IPS-15b (cell line): ENCODE results near the gene GINS2.

ENCODE experiments used
- H3K27me3 ChIP-seq: one replicate; pipeline ENCODE4 v1.6.1; 2013; ENCODE audit warnings: low read length; ENCODE audit not compliant: control insufficient read depth, insufficient read depth
- H3K36me3 ChIP-seq: one replicate; pipeline ENCODE4 v1.6.1; 2013; ENCODE audit warnings: low read length; ENCODE audit not compliant: control insufficient read depth, insufficient read depth
- H3K4me1 ChIP-seq: one replicate; pipeline ENCODE4 v1.6.1; 2013; ENCODE audit warnings: mild to moderate bottlenecking, low read length; ENCODE audit not compliant: control insufficient read depth, insufficient read depth
- H3K4me3 ChIP-seq: one replicate; pipeline ENCODE4 v1.5.1; 2013; ENCODE audit warnings: low read depth, low read length
- H3K9ac ChIP-seq: one replicate; pipeline ENCODE4 v1.6.1; 2013; ENCODE audit warnings: low read depth, mild to moderate bottlenecking, low read length
- H3K9me3 ChIP-seq: one replicate; pipeline ENCODE4 v1.6.1; 2013; ENCODE audit warnings: mild to moderate bottlenecking, low read length; ENCODE audit not compliant: control insufficient read depth, insufficient read depth

GINS2 gene

DNA sequence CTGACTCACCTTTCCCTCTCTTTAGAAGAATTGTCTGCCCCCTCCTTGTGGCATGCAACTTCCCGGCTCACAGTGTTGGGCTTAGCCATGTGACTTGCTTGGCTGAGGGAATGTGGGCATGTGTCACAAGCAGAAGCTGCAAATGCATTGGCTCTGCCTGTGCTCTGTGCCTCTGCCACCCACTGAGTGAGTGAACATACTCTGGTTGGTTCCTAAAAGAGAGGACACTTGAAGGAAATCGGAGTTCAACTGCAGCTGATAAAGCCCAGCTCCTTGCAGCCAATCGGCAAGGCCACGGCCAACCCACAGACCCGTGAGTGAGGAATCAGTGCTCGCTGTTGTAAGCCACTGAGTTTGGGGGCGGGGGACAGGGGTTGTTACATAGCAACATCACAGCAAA is 10.9 kb upstream of the GINS2 start:
- H3K36me3 ChIP-seq: no peaks in the 10 kb centered on the region
- H3K9ac ChIP-seq: no peak overlapping the region
- H3K9me3 ChIP-seq: no peaks in the 10 kb centered on the region
- H3K4me1 ChIP-seq: no peaks in the 10 kb centered on the region
- no peak overlapping the region for H3K4me3 ChIP-seq
- H3K27me3 ChIP-seq: no peaks in the 10 kb centered on the region

DNA sequence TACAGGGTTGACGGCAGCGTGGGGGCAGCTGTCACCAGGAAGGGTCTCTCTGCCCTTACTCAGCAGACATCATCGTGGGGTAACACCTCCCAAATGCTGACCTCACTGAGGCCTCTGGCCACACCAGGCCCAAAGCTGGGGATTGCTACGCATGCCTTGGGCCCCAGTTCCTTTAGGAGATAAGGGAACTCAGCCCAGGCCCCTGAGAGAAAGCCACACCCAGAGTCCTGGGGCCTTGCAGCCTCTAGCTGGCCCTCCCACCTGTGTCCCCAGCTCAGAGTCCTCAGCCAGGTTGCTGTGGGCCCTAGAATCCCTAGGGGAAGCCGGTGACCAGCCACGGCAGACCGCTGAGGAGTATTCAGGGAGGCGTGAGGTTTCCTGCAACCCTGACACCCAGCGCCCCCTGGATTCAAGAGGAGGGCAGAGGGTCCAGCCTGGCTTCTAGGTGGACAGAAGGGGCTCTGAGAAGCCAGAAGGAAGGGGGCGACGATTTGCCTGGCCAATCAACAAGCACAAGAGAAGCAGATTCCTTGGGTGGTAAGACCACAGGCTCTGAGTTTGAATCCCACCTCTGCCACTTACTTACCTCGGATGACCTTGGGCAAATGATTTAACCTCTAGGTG is 10.3 kb upstream of the GINS2 start:
- Histone ChIP-seq H3K4me3 (no peak overlapping the region), H3K36me3 (no peaks in the 10 kb centered on the region), H3K9me3 (no peaks in the 10 kb centered on the region), H3K9ac (no peak overlapping the region), H3K4me1 (no peaks in the 10 kb centered on the region), H3K27me3 (no peaks in the 10 kb centered on the region)

GRCh38 chr16:85698459-85698891 is 9.7 kb upstream of the GINS2 start:
- Histone ChIP-seq H3K4me3 (no peak overlapping the region), H3K9me3 (no peaks in the 10 kb centered on the region), H3K9ac (no peak overlapping the region), H3K36me3 (no peaks in the 10 kb centered on the region), H3K4me1 (no peaks in the 10 kb centered on the region), H3K27me3 (no peaks in the 10 kb centered on the region)

- Histone ChIP-seq H3K9ac (no peak overlapping the region), H3K4me1 (no peaks in the 10 kb centered on the region), H3K4me3 (no peak overlapping the region), H3K36me3 (no peaks in the 10 kb centered on the region), H3K9me3 (no peaks in the 10 kb centered on the region), H3K27me3 (no peaks in the 10 kb centered on the region)
These were observed 8.7 kb upstream of the GINS2 start for GRCh38 chr16:85697431-85697830.

GRCh38 chr16:85696781-85697180 is 8.0 kb upstream of the GINS2 start:
- Histone ChIP-seq H3K27me3 (no peaks in the 10 kb centered on the region), H3K36me3 (no peaks in the 10 kb centered on the region), H3K4me1 (no peaks in the 10 kb centered on the region), H3K9ac (no peak overlapping the region), H3K4me3 (no peak overlapping the region), H3K9me3 (no peaks in the 10 kb centered on the region)

DNA sequence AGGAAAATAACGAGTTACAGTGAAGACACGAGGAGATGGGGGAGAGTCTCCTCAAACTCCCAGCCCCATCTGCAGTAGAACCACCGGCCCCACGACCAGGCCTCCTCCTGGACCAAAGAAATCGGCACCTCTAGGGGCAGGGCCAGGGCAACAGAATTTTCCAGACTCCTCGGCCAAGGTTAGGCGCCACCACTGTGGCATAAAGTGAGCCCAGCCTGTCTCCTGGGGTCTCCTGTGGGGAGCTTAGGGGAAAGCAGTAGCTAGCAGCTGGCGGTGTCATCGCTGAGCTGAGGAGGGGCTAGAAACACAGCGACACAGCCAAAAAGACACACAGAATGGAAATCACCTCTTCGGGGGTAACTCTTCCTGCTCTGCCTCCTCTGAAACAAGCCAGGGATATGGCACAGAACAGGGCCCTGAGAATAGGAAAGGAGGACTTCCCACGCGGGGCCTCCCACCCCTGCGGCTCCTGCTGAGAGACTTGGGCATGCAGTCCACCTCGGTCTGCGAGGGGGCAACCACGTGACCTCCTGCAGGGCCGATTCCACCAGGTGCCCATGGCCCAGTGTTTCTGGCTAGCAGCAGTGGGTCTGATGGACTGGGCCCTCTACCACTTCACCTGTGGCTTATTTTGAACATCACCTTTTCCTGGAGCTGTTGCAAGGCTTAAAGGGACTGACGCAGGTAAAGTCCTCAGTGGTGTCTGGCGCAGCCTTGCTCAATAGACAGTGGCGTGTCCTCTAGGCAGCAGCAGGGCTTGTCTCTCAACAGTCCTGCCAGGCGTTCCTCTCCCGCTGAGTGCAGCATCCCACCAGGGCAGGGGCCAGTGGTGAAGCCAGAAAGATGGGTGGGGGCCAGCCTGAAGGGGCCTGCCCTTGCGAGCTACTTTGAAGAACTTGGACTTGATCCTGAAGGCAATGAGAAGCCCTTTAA is 6.7 kb upstream of the GINS2 start:
- H3K36me3 ChIP-seq: no peaks in the 10 kb centered on the region
- no peak overlapping the region for H3K4me3 ChIP-seq
- H3K9ac ChIP-seq: no peak overlapping the region
- no peaks in the 10 kb centered on the region for H3K9me3 ChIP-seq
- no peaks in the 10 kb centered on the region for H3K27me3 ChIP-seq
- no peaks in the 10 kb centered on the region for H3K4me1 ChIP-seq

DNA sequence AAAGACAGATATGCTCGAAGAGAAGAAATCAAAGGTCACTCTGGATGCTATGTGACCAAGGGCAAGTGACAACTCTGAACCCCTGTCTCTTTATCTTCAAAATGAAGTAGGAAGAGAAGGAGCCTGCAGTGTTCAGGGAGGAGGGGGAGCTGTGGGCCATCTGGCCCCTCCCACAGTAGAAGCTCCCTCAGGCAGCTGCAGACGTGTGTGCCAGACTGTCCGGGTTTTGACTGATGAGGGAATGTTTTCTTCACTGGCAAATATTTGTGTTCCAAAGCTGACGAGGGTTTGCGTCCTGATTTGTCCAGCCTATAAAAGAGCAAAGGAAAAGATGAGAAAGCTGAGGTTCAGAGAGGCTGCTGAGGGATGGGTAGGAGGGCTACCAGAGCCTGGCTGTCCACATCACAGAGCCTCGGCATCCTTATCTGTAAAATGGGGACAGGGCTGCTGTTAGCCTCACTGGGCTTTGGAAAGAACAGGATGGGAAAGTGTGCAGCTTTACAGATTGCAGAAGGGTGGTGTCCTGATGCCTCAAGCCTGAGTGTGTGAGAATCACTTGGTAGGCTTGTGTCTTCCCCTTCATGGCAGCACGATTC is 1.8 kb upstream of the GINS2 start:
- H3K36me3 ChIP-seq: no peaks in the 10 kb centered on the region
- H3K4me1 ChIP-seq: no peaks in the 10 kb centered on the region
- H3K9ac ChIP-seq: no peak overlapping the region
- no peaks in the 10 kb centered on the region for H3K9me3 ChIP-seq
- no peaks in the 10 kb centered on the region for H3K27me3 ChIP-seq
- H3K4me3 ChIP-seq: no peak overlapping the region

GRCh38 chr16:85689950-85690320 is 1.2 kb upstream of the GINS2 start:
- no peaks in the 10 kb centered on the region for H3K9me3 ChIP-seq

DNA sequence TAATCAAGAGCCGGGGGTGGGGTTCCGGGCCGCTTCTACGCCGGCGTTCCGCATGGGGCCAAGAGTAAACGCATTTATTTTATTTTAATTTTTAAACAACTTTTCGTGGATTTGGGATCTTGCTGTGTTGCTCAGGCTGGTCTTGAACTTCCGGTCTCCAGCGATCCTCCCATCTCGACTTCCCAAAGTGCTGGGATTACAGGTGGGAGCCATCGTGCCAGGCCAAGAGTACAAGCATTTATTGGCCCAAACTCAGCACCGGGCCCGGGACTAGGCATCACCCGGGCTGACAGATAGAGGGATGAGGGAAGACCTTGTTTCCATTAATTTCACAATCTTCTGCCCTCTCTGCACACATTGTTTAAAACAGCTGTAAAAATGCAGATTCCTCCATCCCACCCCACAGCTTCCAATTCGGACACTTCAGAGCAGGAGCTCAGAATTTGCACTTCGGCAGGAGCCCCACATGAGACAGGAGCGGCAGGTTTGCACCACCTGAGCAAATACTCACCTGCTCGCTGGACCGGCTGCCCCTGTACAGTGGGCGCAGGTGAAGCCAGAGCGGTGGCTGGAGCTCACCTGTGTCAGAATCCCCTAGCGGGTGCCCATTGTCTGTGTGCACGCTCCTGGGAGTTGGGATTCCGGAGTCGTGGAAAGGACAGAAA is 663 bp upstream of the GINS2 start:
- no peaks in the 10 kb centered on the region for H3K27me3 ChIP-seq
- peak overlapping the region; percentile 37 for H3K4me3 ChIP-seq
- no peaks in the 10 kb centered on the region for H3K4me1 ChIP-seq
- no peaks in the 10 kb centered on the region for H3K9me3 ChIP-seq
- no peaks in the 10 kb centered on the region for H3K36me3 ChIP-seq
- no peak overlapping the region for H3K9ac ChIP-seq

More at GRCh38 chr16:85689950-85690320, 1.2 kb upstream of the GINS2 start:
- Histone ChIP-seq H3K27me3 (no peaks in the 10 kb centered on the region), H3K4me3 (no peak overlapping the region), H3K4me1 (no peaks in the 10 kb centered on the region), H3K36me3 (no peaks in the 10 kb centered on the region), H3K9ac (no peak overlapping the region)

GRCh38 chr16:85687651-85688471 is 893 bp downstream of the GINS2 start:
- no peak overlapping the region for H3K9ac ChIP-seq
- H3K4me1 ChIP-seq: no peaks in the 10 kb centered on the region
- H3K27me3 ChIP-seq: no peaks in the 10 kb centered on the region
- H3K9me3 ChIP-seq: no peaks in the 10 kb centered on the region
- H3K36me3 ChIP-seq: no peaks in the 10 kb centered on the region
- peak overlapping the region; percentile 77 for H3K4me3 ChIP-seq
